Spleen (tissue), 7 donors: Measurements from ENCODE around the gene SSNA1.

Experiments
- POLR2A ChIP-seq, 3 donors: fragments of 450-650 bp; IDR thresholded peaks; one replicate each; pipeline ENCODE4 v1.5.1; 2017; ENCODE audit warnings: antibody characterized with exemption in 3 of 3, mild to moderate bottlenecking in 1 of 3
- POLR2AphosphoS5 ChIP-seq, 3 donors: sonication (generic); formaldehyde crosslinking; IDR thresholded peaks; one replicate each; pipeline ENCODE4 v1.5.1; 2017; ENCODE audit warnings: antibody characterized with exemption in 3 of 3
- TF ChIP-seq, protein P1 (sequence below), 11 experiments: fragments of 200-600 bp in 7 of 11; fragments of 450-650 bp in 4 of 11; sonication (generic) in 4 of 11; IDR thresholded peaks in 8 of 11; conservative IDR thresholded peaks in 3 of 11; 1 replicate in 7 of 11; 2 replicates in 4 of 11; pipeline versions ENCODE4 v1.4.0 to v1.8.0; 2016 to 2021; ENCODE audit warnings: antibody characterized with exemption in 11 of 11, inconsistent platforms in 4 of 11, mild to moderate bottlenecking in 1 of 11
- donor health status: DM: no; HTN: no; CAD: no; lungs with moderate emphysema.
- donor health status: DM: no; HTN: no; CAD: no.
- donor health status: DM: no; HTN: no; CAD: no.

DNA sequence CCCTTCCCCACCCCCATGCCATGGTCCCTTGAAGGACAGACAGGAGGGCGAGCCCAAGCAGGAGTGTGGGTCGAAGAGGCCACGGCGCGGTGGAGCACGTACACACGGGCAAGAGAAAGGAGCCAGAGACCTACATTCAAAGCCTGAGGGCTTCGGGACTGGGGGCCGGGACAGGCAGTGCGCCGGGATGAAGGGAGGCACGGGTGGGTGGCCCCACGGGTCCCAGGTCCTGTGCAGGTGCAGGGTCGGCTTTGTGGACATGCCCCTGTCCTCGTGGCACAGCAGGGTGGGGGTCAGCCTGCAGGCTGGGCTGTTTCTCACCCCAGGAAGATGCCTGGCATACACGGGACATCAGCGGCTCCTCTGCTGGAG, 28.4 kb upstream of the SSNA1 start:
- TF ChIP-seq, protein P1, sequence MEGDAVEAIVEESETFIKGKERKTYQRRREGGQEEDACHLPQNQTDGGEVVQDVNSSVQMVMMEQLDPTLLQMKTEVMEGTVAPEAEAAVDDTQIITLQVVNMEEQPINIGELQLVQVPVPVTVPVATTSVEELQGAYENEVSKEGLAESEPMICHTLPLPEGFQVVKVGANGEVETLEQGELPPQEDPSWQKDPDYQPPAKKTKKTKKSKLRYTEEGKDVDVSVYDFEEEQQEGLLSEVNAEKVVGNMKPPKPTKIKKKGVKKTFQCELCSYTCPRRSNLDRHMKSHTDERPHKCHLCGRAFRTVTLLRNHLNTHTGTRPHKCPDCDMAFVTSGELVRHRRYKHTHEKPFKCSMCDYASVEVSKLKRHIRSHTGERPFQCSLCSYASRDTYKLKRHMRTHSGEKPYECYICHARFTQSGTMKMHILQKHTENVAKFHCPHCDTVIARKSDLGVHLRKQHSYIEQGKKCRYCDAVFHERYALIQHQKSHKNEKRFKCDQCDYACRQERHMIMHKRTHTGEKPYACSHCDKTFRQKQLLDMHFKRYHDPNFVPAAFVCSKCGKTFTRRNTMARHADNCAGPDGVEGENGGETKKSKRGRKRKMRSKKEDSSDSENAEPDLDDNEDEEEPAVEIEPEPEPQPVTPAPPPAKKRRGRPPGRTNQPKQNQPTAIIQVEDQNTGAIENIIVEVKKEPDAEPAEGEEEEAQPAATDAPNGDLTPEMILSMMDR (IDR thresholded peaks at IDR 0.05 in 8 of 11, conservative IDR thresholded peaks at IDR 0.05 in 3 of 11): no peak
- TF ChIP-seq POLR2A (IDR thresholded peaks at IDR 0.05): no peak
- no peak for TF ChIP-seq POLR2AphosphoS5 (IDR thresholded peaks at IDR 0.05)
